ENCODE measurements around the gene BLTP3A. TPM values are rescaled to one million over a fixed set of nuclear protein-coding genes. Genes with fewer than 3 reads are reported as not detected.
"Not testable (repeated sequence)": the region's sequence is repeated elsewhere in the genome, so short reads cannot be mapped to it uniquely, and the experiment has no call there.

The BLTP3A gene
- polyA plus RNA-seq, 1 donor from 2014 or later, result 11.2 TPM

- Histone ChIP-seq H3K27me3 (ENCODE audit: insufficient read depth, low read depth, low read length) (no peaks in the 10 kb centered on the region), H3F3A (ENCODE audit: insufficient read depth, low read length, poor library complexity, severe bottlenecking) (no peaks in the 10 kb centered on the region), H4K20me1 (ENCODE audit: insufficient read depth) (no peaks in the 10 kb centered on the region), H3K9me2 (ENCODE audit: insufficient read depth, low read length) (no peaks in the 10 kb centered on the region), H3K4me3 (ENCODE audit: low read length) (no peak overlapping the region), H3K9me3 (ENCODE audit: low read length) (no peaks in the 10 kb centered on the region), H3K27ac (ENCODE audit: low read length) (no peak overlapping the region), H3K4me2 (ENCODE audit: low read length) (no peak overlapping the region), H3K36me3 (ENCODE audit: insufficient read depth, low read length) (no peaks in the 10 kb centered on the region), H3K79me2 (replicated peaks; ENCODE audit: insufficient read depth, low read length) (peaks cover 5% of the 10 kb centered on the region), H2AFZ (ENCODE audit: low read depth, low read length) (no peak overlapping the region), H3K9ac (ENCODE audit: low read length) (no peak overlapping the region)
- TF ChIP-seq POLR2AphosphoS5 (IDR thresholded peaks at IDR 0.05), result no peak
- TF ChIP-seq SMC3 (conservative IDR thresholded peaks at IDR 0.05; ENCODE audit: poor library complexity), result no peak
- no peak for TF ChIP-seq REST (IDR thresholded peaks at IDR 0.05; ENCODE audit: borderline replicate concordance)
- TF ChIP-seq TAF1 (IDR thresholded peaks at IDR 0.05; ENCODE audit: low read depth), result no peak
- no peak for TF ChIP-seq EP300 (conservative IDR thresholded peaks at IDR 0.05; ENCODE audit: poor library complexity, severe bottlenecking)
- no peak for TF ChIP-seq EZH2 (IDR thresholded peaks at IDR 0.05; ENCODE audit: borderline replicate concordance, insufficient read depth, low read length, poor library complexity, severe bottlenecking)
- TF ChIP-seq MXI1 (conservative IDR thresholded peaks at IDR 0.05; ENCODE audit: poor library complexity, severe bottlenecking), result no peak
- TF ChIP-seq RAD21 (conservative IDR thresholded peaks at IDR 0.05), result no peak
- no peak for TF ChIP-seq CTCF (IDR thresholded peaks at IDR 0.05; ENCODE audit: poor library complexity, severe bottlenecking)
These were observed 24.9 kb downstream of the BLTP3A start for GRCh38 chr6:34816635-34817301.

- H3K27ac ChIP-seq (ENCODE audit: low read length), result no peak overlapping the region
- H3K9me3 ChIP-seq (ENCODE audit: low read length), result no peaks in the 10 kb centered on the region
- H3K79me2 ChIP-seq (replicated peaks; ENCODE audit: insufficient read depth, low read length), result peaks cover 5% of the 10 kb centered on the region
- no peak overlapping the region for H3K4me3 ChIP-seq (ENCODE audit: low read length)
- no peaks in the 10 kb centered on the region for H3F3A ChIP-seq (ENCODE audit: insufficient read depth, low read length, poor library complexity, severe bottlenecking)
- H3K9me2 ChIP-seq (ENCODE audit: insufficient read depth, low read length), result no peaks in the 10 kb centered on the region
- no peak overlapping the region for H3K4me2 ChIP-seq (ENCODE audit: low read length)
- no peak overlapping the region for H2AFZ ChIP-seq (ENCODE audit: low read depth, low read length)
- TF ChIP-seq REST (IDR thresholded peaks at IDR 0.05; ENCODE audit: borderline replicate concordance), result no peak
- TF ChIP-seq SMC3 (conservative IDR thresholded peaks at IDR 0.05; ENCODE audit: poor library complexity), result no peak
- H3K9ac ChIP-seq (ENCODE audit: low read length), result no peak overlapping the region
- H3K27me3 ChIP-seq (ENCODE audit: insufficient read depth, low read depth, low read length), result no peaks in the 10 kb centered on the region
- no peaks in the 10 kb centered on the region for H4K20me1 ChIP-seq (ENCODE audit: insufficient read depth)
- H3K36me3 ChIP-seq (ENCODE audit: insufficient read depth, low read length), result no peaks in the 10 kb centered on the region
These were observed 25.6 kb downstream of the BLTP3A start for GRCh38 chr6:34817446-34817845.

- H2AFZ ChIP-seq (ENCODE audit: low read depth, low read length); H4K20me1 ChIP-seq (ENCODE audit: insufficient read depth): not testable (repeated sequence)
These were observed 27.1 kb downstream of the BLTP3A start for GRCh38 chr6:34818872-34819570.

More at GRCh38 chr6:34818872-34819570, 27.1 kb downstream of the BLTP3A start:
- not testable (repeated sequence) for H3K9ac ChIP-seq (ENCODE audit: low read length); H3K4me2 ChIP-seq (ENCODE audit: low read length); H3K36me3 ChIP-seq (ENCODE audit: insufficient read depth, low read length); H3K27me3 ChIP-seq (ENCODE audit: insufficient read depth, low read depth, low read length); H3K27ac ChIP-seq (ENCODE audit: low read length); H3F3A ChIP-seq (ENCODE audit: insufficient read depth, low read length, poor library complexity, severe bottlenecking); H3K9me2 ChIP-seq (ENCODE audit: insufficient read depth, low read length); H3K9me3 ChIP-seq (ENCODE audit: low read length); H3K79me2 ChIP-seq (replicated peaks; ENCODE audit: insufficient read depth, low read length); H3K4me3 ChIP-seq (ENCODE audit: low read length)
